Astrocyte (in vitro differentiated cells and primary cell): ENCODE results near the gene FBXO22. TPM values are rescaled to one million over a fixed set of nuclear protein-coding genes. Genes with fewer than 3 reads are reported as not detected.

ENCODE experiments used
- DNase-seq: peaks from one replicate; pipeline ENCODE4 v3.0.0-alpha.2; 2010; ENCODE audit warnings: low read depth
- FAIRE-seq: peaks from 2 replicates; lab custom pipeline; 2011; peaks lifted over from hg19 to GRCh38; lab: Jason Lieb, UNC
- H2AFZ ChIP-seq: 2 replicates; pipeline ENCODE4 v1.6.0; 2012; ENCODE audit warnings: low read depth, low read length, inconsistent platforms
- H3K27ac ChIP-seq: 2 replicates; pipeline ENCODE4 v1.5.1; 2011; ENCODE audit warnings: low read depth, low read length, inconsistent platforms
- H3K27me3 ChIP-seq: 2 replicates; pipeline ENCODE4 v1.6.0; 2011; ENCODE audit warnings: low read length, inconsistent platforms; ENCODE audit not compliant: insufficient read depth
- H3K36me3 ChIP-seq: 2 replicates; pipeline ENCODE4 v1.5.1; 2011; ENCODE audit warnings: low read length, inconsistent platforms; ENCODE audit not compliant: insufficient read depth
- H3K4me1 ChIP-seq: 2 replicates; pipeline ENCODE4 v1.5.1; 2011; ENCODE audit warnings: low read length, inconsistent platforms; ENCODE audit not compliant: insufficient read depth
- H3K4me2 ChIP-seq: 2 replicates; pipeline ENCODE4 v1.6.0; 2012; ENCODE audit warnings: low read length, inconsistent platforms
- H3K4me3 ChIP-seq: 2 replicates; pipeline ENCODE4 v1.5.1; 2011; ENCODE audit warnings: low read depth, mild to moderate bottlenecking, low read length, inconsistent platforms; ENCODE audit not compliant: insufficient read depth
- H3K79me2 ChIP-seq: 2 replicates; pipeline ENCODE4 v1.6.0; 2012; ENCODE audit warnings: mild to moderate bottlenecking, low read length, inconsistent platforms; ENCODE audit not compliant: insufficient read depth
- H3K9ac ChIP-seq: 2 replicates; pipeline ENCODE4 v1.6.0; 2012; ENCODE audit warnings: mild to moderate bottlenecking, low read length, inconsistent platforms
- H3K9me3 ChIP-seq: 2 replicates; pipeline ENCODE4 v1.5.1; 2012; ENCODE audit warnings: low read depth, mild to moderate bottlenecking, low read length, inconsistent platforms; ENCODE audit not compliant: insufficient read depth
- H4K20me1 ChIP-seq: 2 replicates; pipeline ENCODE4 v1.6.0; 2012; ENCODE audit warnings: low read length, inconsistent platforms; ENCODE audit not compliant: insufficient read depth
- H3K27ac Mint-ChIP-seq: one replicate; pipeline ENCODE4 v1.8.0; 2021; ENCODE audit warnings: mild to moderate bottlenecking, mixed read lengths; ENCODE audit not compliant: unreplicated experiment
- H3K27me3 Mint-ChIP-seq: one replicate; pipeline ENCODE4 v1.8.0; 2021; ENCODE audit warnings: low read depth, mixed read lengths; ENCODE audit not compliant: unreplicated experiment
- H3K36me3 Mint-ChIP-seq: one replicate; pipeline ENCODE4 v1.8.0; 2021; ENCODE audit warnings: low read depth, mixed read lengths; ENCODE audit not compliant: unreplicated experiment
- H3K4me1 Mint-ChIP-seq: one replicate; pipeline ENCODE4 v1.8.0; 2021; ENCODE audit warnings: low read depth, mixed read lengths; ENCODE audit not compliant: unreplicated experiment
- H3K4me3 Mint-ChIP-seq: one replicate; pipeline ENCODE4 v1.8.0; 2021; ENCODE audit warnings: mild to moderate bottlenecking, moderate library complexity, mixed read lengths; ENCODE audit not compliant: unreplicated experiment
- H3K9me3 Mint-ChIP-seq: one replicate; pipeline ENCODE4 v1.8.0; 2021; ENCODE audit warnings: mild to moderate bottlenecking, mixed read lengths; ENCODE audit not compliant: unreplicated experiment
- EZH2 ChIP-seq: IDR thresholded peaks from 2 replicates; pipeline ENCODE4 v1.6.1; 2012; ENCODE audit warnings: mild to moderate bottlenecking, low read length, inconsistent platforms; ENCODE audit not compliant: insufficient read depth
- total RNA-seq: library from RNA; stranded (reverse); gene quantifications from 2 replicates; pipeline ENCODE4 v1.2.1, GENCODE V29; 2021
- TF ChIP-seq, protein P1 (sequence below): IDR thresholded peaks from 2 replicates; pipeline ENCODE4 v1.5.1; 2011; ENCODE audit warnings: low read depth, mild to moderate bottlenecking, inconsistent platforms, low read length, moderate library complexity; ENCODE audit not compliant: insufficient read depth

FBXO22 gene
- total RNA-seq, 1 donor from 2014 or later = 69.1 TPM

GRCh38 chr15:75947092-75947491 is 43.4 kb downstream of the FBXO22 start:
- FAIRE-seq (peak; percentile 81), DNase-seq (peak; percentile 82)
- H2AFZ ChIP-seq = no peak overlapping the region
- peak overlapping the region; percentile 31 for H3K27ac Mint-ChIP-seq
- H3K4me1 Mint-ChIP-seq = peaks cover 23% of the 10 kb centered on the region
- no peaks in the 10 kb centered on the region for H3K36me3 ChIP-seq
- no peaks in the 10 kb centered on the region for H3K27me3 Mint-ChIP-seq
- no peaks in the 10 kb centered on the region for H4K20me1 ChIP-seq
- no peak overlapping the region for H3K9ac ChIP-seq
- H3K36me3 Mint-ChIP-seq = no peaks in the 10 kb centered on the region
- H3K27me3 ChIP-seq = no peaks in the 10 kb centered on the region
- H3K4me3 Mint-ChIP-seq = no peak overlapping the region
- H3K79me2 ChIP-seq = no peaks in the 10 kb centered on the region
- no peak overlapping the region for H3K4me2 ChIP-seq
- TF ChIP-seq, protein P1, sequence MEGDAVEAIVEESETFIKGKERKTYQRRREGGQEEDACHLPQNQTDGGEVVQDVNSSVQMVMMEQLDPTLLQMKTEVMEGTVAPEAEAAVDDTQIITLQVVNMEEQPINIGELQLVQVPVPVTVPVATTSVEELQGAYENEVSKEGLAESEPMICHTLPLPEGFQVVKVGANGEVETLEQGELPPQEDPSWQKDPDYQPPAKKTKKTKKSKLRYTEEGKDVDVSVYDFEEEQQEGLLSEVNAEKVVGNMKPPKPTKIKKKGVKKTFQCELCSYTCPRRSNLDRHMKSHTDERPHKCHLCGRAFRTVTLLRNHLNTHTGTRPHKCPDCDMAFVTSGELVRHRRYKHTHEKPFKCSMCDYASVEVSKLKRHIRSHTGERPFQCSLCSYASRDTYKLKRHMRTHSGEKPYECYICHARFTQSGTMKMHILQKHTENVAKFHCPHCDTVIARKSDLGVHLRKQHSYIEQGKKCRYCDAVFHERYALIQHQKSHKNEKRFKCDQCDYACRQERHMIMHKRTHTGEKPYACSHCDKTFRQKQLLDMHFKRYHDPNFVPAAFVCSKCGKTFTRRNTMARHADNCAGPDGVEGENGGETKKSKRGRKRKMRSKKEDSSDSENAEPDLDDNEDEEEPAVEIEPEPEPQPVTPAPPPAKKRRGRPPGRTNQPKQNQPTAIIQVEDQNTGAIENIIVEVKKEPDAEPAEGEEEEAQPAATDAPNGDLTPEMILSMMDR = no peak
- no peak for TF ChIP-seq EZH2
- no peaks in the 10 kb centered on the region for H3K9me3 Mint-ChIP-seq
- peaks cover 23% of the 10 kb centered on the region for H3K4me1 ChIP-seq
- no peak overlapping the region for H3K27ac ChIP-seq
- H3K9me3 ChIP-seq = no peaks in the 10 kb centered on the region
- H3K4me3 ChIP-seq = no peak overlapping the region

GRCh38 chr15:75948761-75949296 is 45.2 kb downstream of the FBXO22 start:
- Histone ChIP-seq H3K9me3 (no peaks in the 10 kb centered on the region), H3K36me3 (no peaks in the 10 kb centered on the region), H3K4me2 (no peak overlapping the region), H3K4me3 (no peak overlapping the region), H3K27ac (no peak overlapping the region), H3K9ac (no peak overlapping the region), H3K27me3 (no peaks in the 10 kb centered on the region), H3K79me2 (no peaks in the 10 kb centered on the region), H2AFZ (no peak overlapping the region), H4K20me1 (no peaks in the 10 kb centered on the region), H3K4me1 (peaks cover 20% of the 10 kb centered on the region)
- peaks cover 18% of the 10 kb centered on the region for H3K4me1 Mint-ChIP-seq
- no peaks in the 10 kb centered on the region for H3K9me3 Mint-ChIP-seq
- FAIRE-seq (no peak), DNase-seq (no peak)
- no peaks in the 10 kb centered on the region for H3K36me3 Mint-ChIP-seq
- no peaks in the 10 kb centered on the region for H3K27me3 Mint-ChIP-seq
- H3K27ac Mint-ChIP-seq = no peak overlapping the region
- TF ChIP-seq EZH2 = no peak
- TF ChIP-seq, protein P1 = no peak
- no peak overlapping the region for H3K4me3 Mint-ChIP-seq

- no peak overlapping the region for H3K4me3 Mint-ChIP-seq
- Histone ChIP-seq H3K4me3 (no peak overlapping the region), H3K4me2 (no peak overlapping the region), H2AFZ (no peak overlapping the region), H3K9ac (no peak overlapping the region), H3K27me3 (no peaks in the 10 kb centered on the region), H4K20me1 (no peaks in the 10 kb centered on the region), H3K36me3 (no peaks in the 10 kb centered on the region), H3K79me2 (no peaks in the 10 kb centered on the region), H3K4me1 (no peaks in the 10 kb centered on the region), H3K27ac (no peak overlapping the region), H3K9me3 (no peaks in the 10 kb centered on the region)
- TF ChIP-seq, protein P1 = no peak
- no peak for TF ChIP-seq EZH2
- no peaks in the 10 kb centered on the region for H3K27me3 Mint-ChIP-seq
- H3K9me3 Mint-ChIP-seq = no peaks in the 10 kb centered on the region
- no peak overlapping the region for H3K27ac Mint-ChIP-seq
- no peak for FAIRE-seq
- H3K36me3 Mint-ChIP-seq = no peaks in the 10 kb centered on the region
- no peak for DNase-seq
- peaks cover under 1% of the 10 kb centered on the region for H3K4me1 Mint-ChIP-seq
Measured at GRCh38 chr15:75952525-75952924, 48.8 kb downstream of the FBXO22 start.
